Astrocyte (in vitro differentiated cells and primary cell): Measurements from ENCODE around the gene GPATCH2L. TPM values are rescaled to one million over a fixed set of nuclear protein-coding genes. Genes with fewer than 3 reads are reported as not detected.

Source experiments
- DNase-seq: peaks from one replicate; pipeline ENCODE4 v3.0.0-alpha.2; 2010; ENCODE audit warnings: low read depth
- FAIRE-seq: peaks from 2 replicates; lab custom pipeline; 2011; peaks lifted over from hg19 to GRCh38; lab: Jason Lieb, UNC
- H2AFZ ChIP-seq: 2 replicates; pipeline ENCODE4 v1.6.0; 2012; ENCODE audit warnings: low read depth, low read length, inconsistent platforms
- H3K27ac ChIP-seq: 2 replicates; pipeline ENCODE4 v1.5.1; 2011; ENCODE audit warnings: low read depth, low read length, inconsistent platforms
- H3K27me3 ChIP-seq: 2 replicates; pipeline ENCODE4 v1.6.0; 2011; ENCODE audit warnings: low read length, inconsistent platforms; ENCODE audit not compliant: insufficient read depth
- H3K36me3 ChIP-seq: 2 replicates; pipeline ENCODE4 v1.5.1; 2011; ENCODE audit warnings: low read length, inconsistent platforms; ENCODE audit not compliant: insufficient read depth
- H3K4me1 ChIP-seq: 2 replicates; pipeline ENCODE4 v1.5.1; 2011; ENCODE audit warnings: low read length, inconsistent platforms; ENCODE audit not compliant: insufficient read depth
- H3K4me2 ChIP-seq: 2 replicates; pipeline ENCODE4 v1.6.0; 2012; ENCODE audit warnings: low read length, inconsistent platforms
- H3K4me3 ChIP-seq: 2 replicates; pipeline ENCODE4 v1.5.1; 2011; ENCODE audit warnings: low read depth, mild to moderate bottlenecking, low read length, inconsistent platforms; ENCODE audit not compliant: insufficient read depth
- H3K79me2 ChIP-seq: 2 replicates; pipeline ENCODE4 v1.6.0; 2012; ENCODE audit warnings: mild to moderate bottlenecking, low read length, inconsistent platforms; ENCODE audit not compliant: insufficient read depth
- H3K9ac ChIP-seq: 2 replicates; pipeline ENCODE4 v1.6.0; 2012; ENCODE audit warnings: mild to moderate bottlenecking, low read length, inconsistent platforms
- H3K9me3 ChIP-seq: 2 replicates; pipeline ENCODE4 v1.5.1; 2012; ENCODE audit warnings: low read depth, mild to moderate bottlenecking, low read length, inconsistent platforms; ENCODE audit not compliant: insufficient read depth
- H4K20me1 ChIP-seq: 2 replicates; pipeline ENCODE4 v1.6.0; 2012; ENCODE audit warnings: low read length, inconsistent platforms; ENCODE audit not compliant: insufficient read depth
- H3K27ac Mint-ChIP-seq: one replicate; pipeline ENCODE4 v1.8.0; 2021; ENCODE audit warnings: mild to moderate bottlenecking, mixed read lengths; ENCODE audit not compliant: unreplicated experiment
- H3K27me3 Mint-ChIP-seq: one replicate; pipeline ENCODE4 v1.8.0; 2021; ENCODE audit warnings: low read depth, mixed read lengths; ENCODE audit not compliant: unreplicated experiment
- H3K36me3 Mint-ChIP-seq: one replicate; pipeline ENCODE4 v1.8.0; 2021; ENCODE audit warnings: low read depth, mixed read lengths; ENCODE audit not compliant: unreplicated experiment
- H3K4me1 Mint-ChIP-seq: one replicate; pipeline ENCODE4 v1.8.0; 2021; ENCODE audit warnings: low read depth, mixed read lengths; ENCODE audit not compliant: unreplicated experiment
- H3K4me3 Mint-ChIP-seq: one replicate; pipeline ENCODE4 v1.8.0; 2021; ENCODE audit warnings: mild to moderate bottlenecking, moderate library complexity, mixed read lengths; ENCODE audit not compliant: unreplicated experiment
- H3K9me3 Mint-ChIP-seq: one replicate; pipeline ENCODE4 v1.8.0; 2021; ENCODE audit warnings: mild to moderate bottlenecking, mixed read lengths; ENCODE audit not compliant: unreplicated experiment
- CTCF ChIP-seq: IDR thresholded peaks from 2 replicates; pipeline ENCODE4 v1.5.1; 2011; ENCODE audit warnings: low read depth, mild to moderate bottlenecking, inconsistent platforms, low read length, moderate library complexity; ENCODE audit not compliant: insufficient read depth
- EZH2 ChIP-seq: IDR thresholded peaks from 2 replicates; pipeline ENCODE4 v1.6.1; 2012; ENCODE audit warnings: mild to moderate bottlenecking, low read length, inconsistent platforms; ENCODE audit not compliant: insufficient read depth
- total RNA-seq: library from RNA; stranded (reverse); gene quantifications from 2 replicates; pipeline ENCODE4 v1.2.1, GENCODE V29; 2021

Gene GPATCH2L
- total RNA-seq, 1 donor from 2014 or later: 60.8 TPM

DNA sequence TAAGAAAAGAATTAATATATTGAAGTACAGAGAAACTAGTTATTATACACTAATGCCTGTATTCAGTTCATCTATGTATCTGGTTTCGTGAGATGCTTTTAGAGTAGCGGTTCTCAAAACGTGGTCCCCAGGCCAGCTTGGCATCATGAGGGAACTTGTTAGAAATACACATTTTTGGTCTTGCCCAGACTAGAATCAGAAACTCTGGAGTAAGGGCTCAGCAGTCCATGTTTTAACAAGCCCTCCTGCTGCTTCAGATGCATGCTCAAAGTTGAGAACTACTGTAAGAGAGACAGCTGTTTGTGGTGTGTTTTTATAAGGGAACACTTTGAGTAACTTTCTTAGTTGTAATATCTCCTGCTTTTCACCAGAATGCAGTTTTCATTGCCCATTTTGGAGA is 18.1 kb downstream of the GPATCH2L start:
- H3K27me3 ChIP-seq: no peaks in the 10 kb centered on the region
- DNase-seq (no peak), FAIRE-seq (no peak)
- H3K4me3 ChIP-seq: no peak overlapping the region
- Mint-ChIP-seq H3K4me1 (peaks cover 10% of the 10 kb centered on the region), H3K36me3 (peaks cover 18% of the 10 kb centered on the region), H3K27me3 (no peaks in the 10 kb centered on the region), H3K9me3 (no peaks in the 10 kb centered on the region), H3K27ac (no peak overlapping the region), H3K4me3 (no peak overlapping the region)
- peaks cover 66% of the 10 kb centered on the region for H4K20me1 ChIP-seq
- H3K4me1 ChIP-seq: no peaks in the 10 kb centered on the region
- H3K36me3 ChIP-seq: peaks cover 32% of the 10 kb centered on the region
- no peaks in the 10 kb centered on the region for H3K9me3 ChIP-seq
- no peak overlapping the region for H3K4me2 ChIP-seq
- H3K79me2 ChIP-seq: peaks cover 82% of the 10 kb centered on the region
- H3K9ac ChIP-seq: no peak overlapping the region
- no peak overlapping the region for H2AFZ ChIP-seq
- TF ChIP-seq CTCF: no peak
- no peak for TF ChIP-seq EZH2
- H3K27ac ChIP-seq: no peak overlapping the region

DNA sequence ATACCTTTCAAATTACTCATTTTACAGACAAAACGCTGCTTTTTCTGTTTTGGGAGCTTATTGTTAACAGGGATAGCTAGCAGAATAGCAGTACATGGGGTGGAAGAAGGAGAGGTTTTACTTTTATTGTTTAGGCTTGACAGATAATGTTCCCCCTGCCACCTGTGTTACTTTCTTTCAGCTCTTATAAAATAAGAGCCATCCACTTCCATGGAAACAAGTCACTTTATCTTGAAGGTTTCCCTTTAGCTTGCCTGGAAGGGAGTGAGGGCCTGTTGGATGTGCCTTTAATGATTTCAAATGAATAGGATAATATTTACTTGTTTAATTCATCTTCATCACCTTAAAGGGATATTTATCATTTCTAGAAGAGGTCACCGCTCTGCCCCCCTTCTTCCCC is 23.3 kb downstream of the GPATCH2L start:
- Histone ChIP-seq H3K9me3 (no peaks in the 10 kb centered on the region), H3K36me3 (peaks cover 30% of the 10 kb centered on the region), H3K4me1 (no peaks in the 10 kb centered on the region), H3K9ac (no peak overlapping the region), H3K79me2 (peaks cover 37% of the 10 kb centered on the region), H3K27me3 (no peaks in the 10 kb centered on the region), H4K20me1 (peaks cover 32% of the 10 kb centered on the region), H2AFZ (no peak overlapping the region), H3K27ac (no peak overlapping the region), H3K4me2 (no peak overlapping the region), H3K4me3 (no peak overlapping the region)
- DNase-seq: no peak
- TF ChIP-seq EZH2 (no peak), CTCF (no peak)
- Mint-ChIP-seq H3K36me3 (peaks cover 20% of the 10 kb centered on the region), H3K27ac (no peak overlapping the region), H3K27me3 (no peaks in the 10 kb centered on the region), H3K4me1 (peaks cover 3% of the 10 kb centered on the region), H3K9me3 (no peaks in the 10 kb centered on the region), H3K4me3 (no peak overlapping the region)
- no peak for FAIRE-seq

- Histone ChIP-seq H3K4me3 (no peak overlapping the region), H3K4me2 (no peak overlapping the region), H3K9me3 (no peaks in the 10 kb centered on the region), H4K20me1 (peaks cover 28% of the 10 kb centered on the region), H3K27ac (no peak overlapping the region), H3K27me3 (no peaks in the 10 kb centered on the region), H3K4me1 (no peaks in the 10 kb centered on the region), H3K36me3 (peaks cover 35% of the 10 kb centered on the region), H3K9ac (no peak overlapping the region), H2AFZ (no peak overlapping the region), H3K79me2 (peaks cover 28% of the 10 kb centered on the region)
- Mint-ChIP-seq H3K9me3 (no peaks in the 10 kb centered on the region), H3K4me1 (no peaks in the 10 kb centered on the region), H3K36me3 (peaks cover 20% of the 10 kb centered on the region), H3K4me3 (no peak overlapping the region), H3K27me3 (no peaks in the 10 kb centered on the region), H3K27ac (no peak overlapping the region)
- TF ChIP-seq CTCF (no peak), EZH2 (no peak)
- DNase-seq: no peak
- FAIRE-seq: no peak
Observed at GRCh38 chr14:76175942-76176341, 24.2 kb downstream of the GPATCH2L start.
